HEK293T (cell line): Measurements from ENCODE around the gene ENG.
A peak's percentile ranks its signal among the peaks of the same experiment; 100 is the strongest.

Source experiments
- CTCF ChIA-PET: fragments of 350-600 bp; formaldehyde crosslinking; extraction: SDS; loops from one replicate; lab custom pipeline; 2021; ENCODE audit warnings: antibody characterized with exemption, inconsistent platforms; lab: Yijun Ruan, JAX
- POLR2A ChIA-PET: fragments of 350-600 bp; formaldehyde crosslinking; extraction: SDS; loops from one replicate; lab custom pipeline; 2020; ENCODE audit warnings: antibody characterized with exemption, inconsistent platforms; lab: Yijun Ruan, JAX
- DNase-seq: peaks from one replicate; pipeline ENCODE4 v3.0.0; 2012; ENCODE audit warnings: mixed read lengths; ENCODE audit errors: extremely low spot score
- ARNT ChIP-seq: fragments of 450-650 bp; IDR thresholded peaks from 2 replicates; pipeline ENCODE4 v1.6.1; 2017; ENCODE audit warnings: mild to moderate bottlenecking
- BHLHE40 ChIP-seq: fragments of 450-650 bp; IDR thresholded peaks from 2 replicates; pipeline ENCODE4 v1.6.1; 2016; ENCODE audit warnings: mild to moderate bottlenecking, moderate library complexity, borderline replicate concordance
- CTBP1 ChIP-seq: fragments of 450-650 bp; IDR thresholded peaks from 2 replicates; pipeline ENCODE4 v1.6.1; 2016; ENCODE audit warnings: borderline replicate concordance
- ELF4 ChIP-seq: fragments of 450-650 bp; IDR thresholded peaks from 2 replicates; pipeline ENCODE4 v1.6.1; 2017; ENCODE audit warnings: antibody characterized with exemption
- FOXA1 ChIP-seq: fragments of 450-650 bp; IDR thresholded peaks from 2 replicates; pipeline ENCODE4 v1.6.1; 2016; ENCODE audit warnings: mild to moderate bottlenecking
- FOXK2 ChIP-seq: fragments of 450-650 bp; IDR thresholded peaks from 2 replicates; pipeline ENCODE4 v1.6.1; 2016; ENCODE audit warnings: mild to moderate bottlenecking
- FOXM1 ChIP-seq: fragments of 450-650 bp; IDR thresholded peaks from 2 replicates; pipeline ENCODE4 v1.6.1; 2017; ENCODE audit warnings: mild to moderate bottlenecking, borderline replicate concordance
- HDGF ChIP-seq: fragments of 450-650 bp; IDR thresholded peaks from 2 replicates; pipeline ENCODE4 v1.6.1; 2017; ENCODE audit warnings: antibody characterized with exemption, borderline replicate concordance
- L3MBTL2 ChIP-seq: fragments of 450-650 bp; conservative IDR thresholded peaks from 2 replicates; pipeline ENCODE4 v1.6.1; 2016; ENCODE audit warnings: mild to moderate bottlenecking
- LEF1 ChIP-seq: fragments of 450-650 bp; IDR thresholded peaks from 2 replicates; pipeline ENCODE4 v1.6.1; 2017; ENCODE audit warnings: mild to moderate bottlenecking, borderline replicate concordance
- NFRKB ChIP-seq: fragments of 450-650 bp; IDR thresholded peaks from 2 replicates; pipeline ENCODE4 v1.6.1; 2016; ENCODE audit warnings: mild to moderate bottlenecking, moderate library complexity
- PKNOX1 ChIP-seq: fragments of 450-650 bp; IDR thresholded peaks from 2 replicates; pipeline ENCODE4 v1.6.1; 2016
- SP1 ChIP-seq: fragments of 450-650 bp; IDR thresholded peaks from 2 replicates; pipeline ENCODE4 v1.6.1; 2017
- SUZ12 ChIP-seq: fragments of 450-650 bp; IDR thresholded peaks from 2 replicates; pipeline ENCODE4 v1.6.1; 2016; ENCODE audit warnings: mild to moderate bottlenecking
- TARDBP ChIP-seq: fragments of 450-650 bp; IDR thresholded peaks from 2 replicates; pipeline ENCODE4 v1.6.1; 2016
- ZNF384 ChIP-seq: fragments of 450-650 bp; IDR thresholded peaks from 2 replicates; pipeline ENCODE4 v1.6.1; 2016

The ENG gene

GRCh38 chr9:127854184-127854806 is at the start of gene ENG:
ENG (minus strand) TSS chr9:127854658; CDS start chr9:127854355, 303 bp downstream.
- CTCF ChIA-PET, result no interaction called here
- POLR2A ChIA-PET, result no interaction called here
- TF ChIP-seq FOXA1 (no peak), PKNOX1 (no peak), ARNT (no peak), L3MBTL2 (no peak), ELF4 (no peak), LEF1 (no peak), FOXK2 (no peak), HDGF (no peak), CTBP1 (no peak), NFRKB (no peak), BHLHE40 (no peak), TARDBP (no peak), SP1 (no peak), SUZ12 (no peak), ZNF384 (no peak), FOXM1 (no peak)
- no peak for DNase-seq

- CTCF ChIA-PET, result interaction anchor here (1.1 kb wide), 1 partner anchor 169 kb away, joined by 3 read pairs; the partner anchor contains the start of gene TOR2A
- POLR2A ChIA-PET, result no interaction called here
- DNase-seq, result no peak
Measured at GRCh38 chr9:127903557-127904475, 49.4 kb upstream of the ENG start.

DNA sequence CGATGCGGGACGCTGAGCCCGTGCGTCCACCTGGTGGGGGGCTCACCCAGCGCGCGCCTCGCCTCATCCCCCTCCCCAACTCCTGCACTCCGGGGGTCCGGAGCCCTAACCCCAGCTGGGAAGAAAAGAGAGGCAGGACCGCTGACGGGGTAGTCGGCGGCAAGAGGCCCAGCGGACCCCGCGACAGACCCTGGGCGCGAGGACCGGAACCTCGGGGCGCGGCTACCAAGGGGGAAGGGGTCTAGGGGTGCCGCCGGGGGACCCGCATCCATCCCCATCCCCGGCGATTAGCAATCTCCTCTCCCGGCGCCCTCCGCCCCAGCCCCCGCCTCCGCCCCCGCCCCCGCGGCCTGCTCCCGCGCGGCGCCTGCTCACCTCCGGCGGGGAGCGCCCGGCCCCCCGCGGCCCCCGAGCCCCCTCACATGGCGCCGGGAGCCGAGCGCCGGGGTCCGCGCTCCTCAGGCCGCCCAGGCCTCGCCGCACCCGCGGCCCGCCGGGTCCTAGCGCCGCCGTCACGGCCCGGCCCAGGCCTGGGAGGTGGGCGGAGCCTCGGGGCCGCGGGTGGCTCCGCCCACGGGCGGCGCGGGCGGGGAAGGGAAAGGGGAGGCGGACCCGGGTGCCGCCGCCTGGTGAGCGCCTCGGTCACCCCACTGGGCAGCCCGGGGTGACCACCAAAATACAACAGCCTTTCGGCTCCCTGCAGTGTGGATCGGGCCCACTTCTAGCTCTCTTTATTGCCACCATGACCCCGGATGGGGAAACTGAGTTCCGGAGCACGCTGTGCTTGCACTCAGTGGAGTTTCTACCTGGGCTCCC is 44.9 kb upstream of the ENG start, which contains the start of gene ST6GALNAC6:
Gene ST6GALNAC6, minus strand, starts transcription at position 476 of the 816 bp plus-strand sequence. CDS start 1,622 bp downstream, outside the sequence.
- peak; percentile 94 for DNase-seq
- POLR2A ChIA-PET, result interaction anchor here (0.9 to 1.7 kb wide), 8 partner anchors 9 to 272 kb away, joined by 3 to 6 read pairs (median 3); partner anchors contain the start of gene ST6GALNAC4
- CTCF ChIA-PET, result interaction anchor here (0.7 kb wide), 1 partner anchor 72 kb away, joined by 3 read pairs; no protein-coding TSS in a partner anchor
- TF ChIP-seq ZNF384 (no peak), SP1 (no peak), FOXA1 (no peak), BHLHE40 (no peak), SUZ12 (no peak), ARNT (peak; percentile 31; the same call in 1 of the 2 replicates), FOXM1 (peak; percentile 73; the same call in 1 of the 2 replicates), CTBP1 (no peak), TARDBP (no peak)

More at GRCh38 chr9:127903557-127904475, 49.4 kb upstream of the ENG start:
- TF ChIP-seq FOXA1 (no peak), PKNOX1 (no peak), SUZ12 (no peak), HDGF (0 out of 2 replicates have a peak, but pooled peaks have one; percentile 27)

- peak; percentile 49 for DNase-seq
- TF ChIP-seq TARDBP (0 out of 2 replicates have a peak, but pooled peaks have one; percentile 33), PKNOX1 (0 out of 2 replicates have a peak, but pooled peaks have one; percentile 38), SP1 (no peak), FOXM1 (no peak; the same call in 1 of the 2 replicates)
Measured at GRCh38 chr9:127898433-127899127, 44.1 kb upstream of the ENG start.

GRCh38 chr9:127897193-127897692 is 42.8 kb upstream of the ENG start:
- ChIA-PET POLR2A (interaction anchor here (0.6 to 1.5 kb wide), 5 partner anchors 9 to 25 kb away, joined by 3 to 8 read pairs (median 4); partner anchors contain the start of gene ST6GALNAC4), CTCF (interaction anchor here (0.6 kb wide), 1 partner anchor 132 kb away, joined by 3 read pairs; no protein-coding TSS in a partner anchor)
- TF ChIP-seq BHLHE40, result no peak
- TF ChIP-seq SUZ12, result no peak
- no peak for TF ChIP-seq ZNF384
- TF ChIP-seq TARDBP, result no peak
- TF ChIP-seq SP1, result no peak
- TF ChIP-seq PKNOX1, result no peak
- TF ChIP-seq FOXM1, result no peak
- no peak for TF ChIP-seq NFRKB
- TF ChIP-seq L3MBTL2, result no peak
- no peak for TF ChIP-seq HDGF
- TF ChIP-seq ARNT, result no peak
- no peak for TF ChIP-seq CTBP1
- TF ChIP-seq FOXK2, result no peak
- no peak for TF ChIP-seq LEF1
- no peak for TF ChIP-seq ELF4
- TF ChIP-seq FOXA1, result no peak
- DNase-seq, result peak; percentile 81

More at GRCh38 chr9:127898433-127899127, 44.1 kb upstream of the ENG start:
- ChIA-PET CTCF (interaction anchor here (0.6 to 0.7 kb wide), 3 partner anchors 20 to 1022 kb away, joined by 3 read pairs; no protein-coding TSS in a partner anchor), POLR2A (interaction anchor here (0.9 to 1.7 kb wide), 9 partner anchors 9 to 271 kb away, joined by 3 to 6 read pairs (median 3); partner anchors contain the start of gene ST6GALNAC4)
